Mucosa of descending colon (tissue), 3 donors: ENCODE measurements around the gene STRA6. TPM values are rescaled to one million over a fixed set of nuclear protein-coding genes. Genes with fewer than 3 reads are reported as not detected.
A peak's percentile ranks its signal among the peaks of the same experiment; 100 is the strongest.

ENCODE experiments used
- ATAC-seq: fragments of 200-7000 bp; cut with Tn5 transposase; one replicate; pipeline ENCODE4 v1.9.1; 2020; ENCODE audit warnings: mild to moderate bottlenecking, moderate library complexity
- DNase-seq, 3 donors: peaks; one replicate each; pipeline ENCODE4 v3.0.0-alpha.2; 2020
- H3K36me3 ChIP-seq: fragments of 200-600 bp; one replicate; pipeline ENCODE4 v1.8.0; 2021; ENCODE audit warnings: low read depth, mild to moderate bottlenecking
- H3K4me1 ChIP-seq: fragments of 200-600 bp; one replicate; pipeline ENCODE4 v1.8.0; 2021; ENCODE audit warnings: low read depth, mild to moderate bottlenecking
- H3K4me3 ChIP-seq: fragments of 200-600 bp; one replicate; pipeline ENCODE4 v1.8.0; 2021; ENCODE audit warnings: mild to moderate bottlenecking
- H3K9me3 ChIP-seq: fragments of 200-600 bp; one replicate; pipeline ENCODE4 v1.8.0; 2021; ENCODE audit warnings: mild to moderate bottlenecking
- intact Hi-C, 2 donors: fragments of 100-400 bp; cut with DNase I in 1 of 2; cut with micrococcal nuclease in 1 of 2; formaldehyde crosslinking; loops; one replicate each; pipeline versions ENCODE4 v1.11.0 to v1.11.1; 2022; cut with DNase I, micrococcal nuclease
- total RNA-seq, 3 donors: library from RNA; stranded (reverse); fragmentation: NEBNext Ultra II Directional in 2 of 3; extraction: Animal tissue kit (Norgen Biotek cat#: 25700) in 2 of 3; gene quantifications; one replicate each; pipeline versions ENCODE4 v1.2.1 to v1.2.4, GENCODE V29; 2021 to 2023
- TF ChIP-seq, protein P1 (sequence below): fragments of 200-600 bp; IDR thresholded peaks from one replicate; pipeline ENCODE4 v1.8.0; 2022; ENCODE audit warnings: antibody characterized with exemption, mild to moderate bottlenecking
- donor health status: DM: no; HTN: no; CAD: no; lungs with moderate emphysema.
- donor health status: DM: no; HTN: no; CAD: no.
- donor health status: DM: no; HTN: yes; CAD: no.

STRA6 gene
- total RNA-seq, 3 donors from 2014 or later = 0.35 TPM; not detected in 2

DNA sequence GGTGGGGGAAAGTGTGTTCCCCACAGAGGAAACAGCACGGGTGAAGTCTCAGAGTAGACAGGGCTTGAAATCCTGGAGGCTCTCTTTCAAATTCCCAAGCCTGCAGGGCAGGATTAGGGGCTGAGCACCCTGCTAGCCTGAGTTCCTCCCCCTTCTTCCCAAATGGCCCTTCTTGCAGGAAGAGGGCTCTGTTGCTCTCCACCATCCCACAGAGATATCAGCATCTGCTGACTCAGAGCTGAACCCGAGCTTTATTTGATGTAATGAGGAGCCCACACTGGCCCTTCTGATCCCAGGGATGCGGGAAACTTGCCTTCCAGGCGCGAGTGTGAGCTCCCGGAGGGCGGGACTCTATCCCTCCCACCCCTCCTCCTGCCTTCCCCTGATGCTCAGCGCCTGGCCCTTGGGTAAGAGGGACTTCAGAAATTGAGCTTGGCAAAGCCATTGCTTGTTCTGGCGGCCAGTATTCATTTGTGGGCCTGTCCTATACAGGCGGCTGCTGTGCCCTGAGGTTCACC, 1.4 kb upstream of the STRA6 start:
- H3K4me3 ChIP-seq = no peak overlapping the region
- DNase-seq = peak in 1 of 3 donors; percentile 52
- TF ChIP-seq, protein P1, sequence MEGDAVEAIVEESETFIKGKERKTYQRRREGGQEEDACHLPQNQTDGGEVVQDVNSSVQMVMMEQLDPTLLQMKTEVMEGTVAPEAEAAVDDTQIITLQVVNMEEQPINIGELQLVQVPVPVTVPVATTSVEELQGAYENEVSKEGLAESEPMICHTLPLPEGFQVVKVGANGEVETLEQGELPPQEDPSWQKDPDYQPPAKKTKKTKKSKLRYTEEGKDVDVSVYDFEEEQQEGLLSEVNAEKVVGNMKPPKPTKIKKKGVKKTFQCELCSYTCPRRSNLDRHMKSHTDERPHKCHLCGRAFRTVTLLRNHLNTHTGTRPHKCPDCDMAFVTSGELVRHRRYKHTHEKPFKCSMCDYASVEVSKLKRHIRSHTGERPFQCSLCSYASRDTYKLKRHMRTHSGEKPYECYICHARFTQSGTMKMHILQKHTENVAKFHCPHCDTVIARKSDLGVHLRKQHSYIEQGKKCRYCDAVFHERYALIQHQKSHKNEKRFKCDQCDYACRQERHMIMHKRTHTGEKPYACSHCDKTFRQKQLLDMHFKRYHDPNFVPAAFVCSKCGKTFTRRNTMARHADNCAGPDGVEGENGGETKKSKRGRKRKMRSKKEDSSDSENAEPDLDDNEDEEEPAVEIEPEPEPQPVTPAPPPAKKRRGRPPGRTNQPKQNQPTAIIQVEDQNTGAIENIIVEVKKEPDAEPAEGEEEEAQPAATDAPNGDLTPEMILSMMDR = no peak
- no peaks in the 10 kb centered on the region for H3K36me3 ChIP-seq
- H3K9me3 ChIP-seq = no peaks in the 10 kb centered on the region
- no peak for ATAC-seq
- no peaks in the 10 kb centered on the region for H3K4me1 ChIP-seq
- intact Hi-C loops = no loop called here

DNA sequence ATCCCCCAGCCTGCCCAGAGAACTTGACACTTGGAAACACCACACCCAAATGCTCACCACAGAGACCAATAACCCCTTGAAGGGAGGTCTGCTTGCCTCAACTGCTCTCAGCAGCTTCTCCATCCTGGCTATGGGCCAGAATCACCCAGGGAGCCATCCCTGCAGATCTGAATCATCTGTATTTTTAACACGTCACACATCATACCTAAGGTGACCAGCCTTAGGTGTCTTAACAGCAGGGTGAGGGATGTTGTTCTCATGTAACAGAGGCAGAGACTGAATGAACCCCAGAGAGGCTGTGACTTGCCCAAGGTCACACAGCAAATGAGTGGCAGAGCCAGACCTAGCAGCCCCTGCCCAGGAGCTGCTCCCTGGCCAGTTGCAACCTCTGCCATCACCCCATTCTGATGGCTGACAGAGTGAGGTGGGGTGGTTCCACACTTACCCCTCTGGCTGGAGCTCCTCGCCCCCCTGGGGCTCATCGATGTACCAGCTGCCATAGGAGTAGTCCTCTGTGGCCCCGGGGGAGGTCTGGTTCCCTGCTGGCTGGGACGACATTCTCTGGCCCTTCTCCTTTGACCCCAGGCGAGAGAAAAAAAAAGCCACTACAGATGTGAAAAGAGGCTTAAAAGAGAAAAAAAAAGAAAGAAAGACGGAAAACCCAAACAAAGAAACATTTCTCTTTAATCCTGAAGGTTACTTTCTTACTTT, 722 bp downstream of the STRA6 start:
- H3K4me1 ChIP-seq = no peaks in the 10 kb centered on the region
- ATAC-seq (no peak), DNase-seq (no peak)
- H3K36me3 ChIP-seq = no peaks in the 10 kb centered on the region
- no peaks in the 10 kb centered on the region for H3K9me3 ChIP-seq
- intact Hi-C loops = no loop called here
- TF ChIP-seq, protein P1 = no peak
- no peak overlapping the region for H3K4me3 ChIP-seq

DNA sequence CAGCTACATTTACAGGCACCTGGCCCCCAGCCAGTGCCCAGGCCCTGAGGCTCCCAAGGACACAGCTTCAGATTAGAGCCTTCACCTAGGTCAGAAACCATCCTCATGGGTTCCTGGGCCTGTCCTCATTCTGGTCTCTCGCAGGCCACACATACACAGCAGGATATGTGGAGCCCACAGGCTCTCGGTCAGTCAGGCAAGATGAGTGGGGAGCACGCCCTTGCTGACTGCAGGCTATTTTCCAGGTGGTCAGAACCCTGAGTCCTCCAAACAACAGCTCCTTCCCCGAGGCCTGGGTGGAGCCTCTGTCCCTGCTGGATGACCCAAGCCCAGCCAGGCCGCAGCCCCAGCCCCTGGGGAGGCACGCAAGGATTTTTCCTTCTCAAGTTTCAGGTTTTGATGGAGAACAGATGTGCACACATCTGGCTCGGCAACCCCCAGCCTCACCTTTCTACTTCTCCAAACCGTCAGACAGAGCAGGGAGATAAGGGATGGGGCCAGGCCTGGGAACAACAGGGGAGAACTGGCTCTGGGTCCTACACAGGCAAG, 1.6 kb downstream of the STRA6 start:
- no peaks in the 10 kb centered on the region for H3K9me3 ChIP-seq
- peaks cover 6% of the 10 kb centered on the region for H3K4me1 ChIP-seq
- no peak overlapping the region for H3K4me3 ChIP-seq
- DNase-seq (no peak), ATAC-seq (no peak)
- intact Hi-C loops = no loop called here
- H3K36me3 ChIP-seq = no peaks in the 10 kb centered on the region
- TF ChIP-seq, protein P1 = no peak

DNA sequence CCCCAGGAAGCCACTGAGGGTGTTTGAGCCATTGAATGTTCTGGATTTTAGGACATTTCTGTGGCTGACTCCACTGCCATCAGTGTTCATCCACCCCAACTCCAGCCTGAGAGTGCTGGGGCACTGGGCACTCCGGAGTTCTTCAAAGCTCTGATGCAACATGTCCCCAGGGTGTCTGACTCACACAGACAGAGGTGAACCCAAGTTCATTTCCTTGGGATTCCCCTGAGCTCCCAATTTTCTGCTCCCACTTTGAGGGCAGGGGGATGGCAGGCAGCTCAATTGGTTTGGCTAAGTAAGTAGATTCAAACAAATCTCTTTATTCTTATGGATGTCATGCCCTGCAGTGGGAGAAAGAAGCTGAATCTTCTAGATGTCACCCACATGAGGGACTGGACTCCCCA, 2.2 kb downstream of the STRA6 start:
- peak; percentile 35 for ATAC-seq
- Histone ChIP-seq H3K4me3 (no peak overlapping the region), H3K4me1 (peaks cover 6% of the 10 kb centered on the region), H3K36me3 (no peaks in the 10 kb centered on the region), H3K9me3 (no peaks in the 10 kb centered on the region)
- DNase-seq = no peak
- intact Hi-C loops = no loop called here
- TF ChIP-seq, protein P1 = no peak

DNA sequence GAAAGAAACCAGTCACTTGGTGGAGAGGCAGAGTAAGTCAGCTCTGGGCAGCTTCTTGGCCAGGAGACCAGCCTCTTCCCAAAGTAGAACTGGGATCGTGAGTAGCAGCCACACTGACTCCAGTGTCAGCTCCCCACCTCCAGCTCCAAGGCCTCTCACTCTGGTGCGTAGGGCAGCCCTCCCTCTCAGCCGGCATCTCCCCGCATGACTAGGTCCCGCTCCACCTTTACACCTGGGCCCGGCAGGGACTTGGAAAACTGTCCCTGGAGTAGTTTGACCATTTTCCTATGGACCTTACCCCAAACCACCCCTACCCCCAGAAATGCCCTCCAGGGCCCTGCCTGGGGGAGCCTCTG, 3.3 kb downstream of the STRA6 start:
- ATAC-seq = no peak
- H3K4me1 ChIP-seq = peaks cover 6% of the 10 kb centered on the region
- intact Hi-C loops = no loop called here
- TF ChIP-seq, protein P1 = no peak
- H3K36me3 ChIP-seq = no peaks in the 10 kb centered on the region
- no peak overlapping the region for H3K4me3 ChIP-seq
- no peak for DNase-seq
- H3K9me3 ChIP-seq = no peaks in the 10 kb centered on the region
